NK-92 treated with Interleukin-12 subunit alpha and Interleukin-12 subunit beta, amount 100 ng/mL, for 24 hours (cell line): Measurements from ENCODE around the gene RTP4.
"Not testable (repeated sequence)": the region's sequence is repeated elsewhere in the genome, so short reads cannot be mapped to it uniquely, and the experiment has no call there.

Experiments used
- DNase-seq: peaks from one replicate; lab custom pipeline; 2025; lab: John Stamatoyannopoulos, UW

The RTP4 gene

DNA sequence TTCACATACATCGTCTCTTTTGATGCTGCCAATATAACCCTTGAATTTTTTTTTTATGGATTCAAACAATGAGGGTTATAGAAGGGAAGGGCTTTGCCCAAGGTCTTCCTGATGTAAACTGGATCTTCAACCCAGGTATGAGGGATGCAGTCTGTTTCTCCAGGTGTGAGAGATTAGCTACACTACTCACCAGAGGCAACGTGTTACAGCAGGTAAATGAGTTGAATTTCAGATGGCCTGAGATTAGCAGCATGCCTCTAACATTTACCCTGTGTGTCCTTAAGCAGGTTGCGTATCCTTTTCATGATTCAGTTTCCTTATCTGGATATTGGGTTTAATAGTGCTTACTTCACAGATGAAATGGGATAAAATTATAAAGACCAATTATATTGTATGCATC is 1.9 kb downstream of the RTP4 start:
- DNase-seq, result no peak

DNA sequence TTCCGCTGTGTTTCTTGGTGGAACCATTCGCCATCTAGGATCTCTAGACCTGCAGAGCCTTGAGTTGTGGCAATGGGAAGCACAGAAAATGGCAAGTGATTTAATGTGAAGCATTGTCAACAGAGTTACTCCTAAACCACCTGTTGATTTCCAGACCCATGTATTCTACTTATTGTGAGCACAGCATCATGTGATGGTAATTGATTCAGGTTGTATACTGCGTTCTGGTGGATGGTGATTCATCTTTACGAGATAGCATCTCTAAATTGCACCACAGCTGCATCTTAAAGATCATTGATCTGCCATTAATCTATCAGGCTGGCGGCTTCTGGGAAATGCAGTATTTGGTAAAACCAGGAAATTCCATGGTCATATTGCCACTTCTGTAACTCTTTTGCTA is 7.4 kb downstream of the RTP4 start:
- no peak for DNase-seq

DNA sequence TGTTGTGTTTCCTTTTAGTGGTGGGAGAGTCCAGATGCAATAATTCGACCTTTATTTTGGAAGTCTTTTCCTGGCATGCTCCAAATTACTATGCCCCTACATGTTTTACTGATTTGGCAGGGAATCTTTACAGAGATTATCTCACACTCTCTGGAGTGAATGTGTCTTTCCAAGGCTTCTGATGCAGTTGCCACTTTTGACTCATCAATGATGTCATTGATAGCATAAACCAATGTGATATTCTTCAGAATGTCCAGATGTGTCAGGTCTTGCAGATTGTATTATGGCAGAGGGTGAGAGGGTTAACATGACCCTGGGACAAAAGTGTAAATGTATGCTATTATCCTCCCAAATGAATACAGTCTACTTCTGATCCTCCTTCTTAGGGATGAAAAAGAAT is 9.7 kb downstream of the RTP4 start:
- no peak for DNase-seq

DNA sequence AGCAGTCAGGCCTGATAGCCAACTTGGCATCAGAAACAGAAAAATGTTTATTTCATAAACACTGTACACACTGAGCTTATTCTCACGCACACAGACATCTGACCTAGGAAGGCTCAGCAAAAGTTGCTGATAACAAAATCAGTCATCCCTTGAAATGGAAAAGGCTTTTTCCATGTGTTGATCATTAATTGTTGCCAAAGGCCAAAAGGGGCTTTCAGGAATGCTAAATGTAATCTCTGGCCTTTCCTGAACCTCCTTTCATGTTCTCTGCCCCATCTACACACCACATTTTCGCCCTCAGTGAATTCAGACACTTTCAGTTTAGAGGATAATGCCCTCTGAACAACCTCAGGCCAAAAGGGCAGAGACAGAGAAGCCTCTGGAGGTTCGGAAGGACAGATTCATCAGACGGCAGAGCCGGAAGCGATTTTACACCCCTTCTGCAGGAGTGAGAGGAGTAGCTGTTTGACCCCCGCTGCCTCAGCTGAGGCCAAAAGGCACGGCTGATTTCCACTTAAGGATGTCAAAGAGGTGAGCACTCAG is 14.5 kb downstream of the RTP4 start:
- no peak for DNase-seq

DNA sequence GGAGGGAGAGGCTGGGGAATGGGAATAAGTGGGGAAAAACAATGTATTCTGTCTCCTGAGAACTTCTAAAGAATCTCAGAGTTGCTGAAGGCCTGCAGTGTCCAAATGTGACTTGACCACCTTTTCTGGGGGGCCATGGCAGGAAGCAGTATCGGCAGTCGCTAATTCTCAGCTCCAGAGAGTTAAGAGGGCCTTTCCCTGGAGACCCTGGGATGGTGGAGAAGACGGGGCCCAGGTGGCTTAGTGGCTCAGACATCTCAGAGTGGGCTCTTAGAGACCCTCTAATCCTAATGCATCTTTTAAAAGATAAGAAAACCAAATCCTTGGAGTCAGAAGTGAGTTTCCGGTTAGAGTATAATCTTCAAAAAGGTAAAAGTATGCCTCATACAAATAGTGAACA is 15.1 kb downstream of the RTP4 start:
- no peak for DNase-seq

DNA sequence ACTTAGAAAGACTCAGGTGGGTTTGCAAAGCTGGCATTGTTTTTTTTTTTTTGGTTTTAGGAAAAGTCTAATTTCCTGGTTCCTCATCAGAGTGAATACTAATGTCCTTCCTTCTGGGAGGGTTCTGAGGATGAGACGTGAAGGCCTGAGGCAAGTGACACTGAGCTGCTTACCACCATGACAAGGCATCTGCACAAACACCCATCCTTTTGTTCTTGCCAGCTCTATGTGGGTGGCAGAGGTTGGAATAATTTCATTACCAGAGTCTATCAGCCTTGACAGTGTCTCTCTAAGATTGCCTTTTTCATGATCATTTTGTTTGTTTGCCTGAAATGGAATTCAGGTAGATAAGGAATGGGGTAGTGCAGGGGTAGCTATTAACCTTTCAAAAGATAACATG is 17.1 kb downstream of the RTP4 start:
- no peak for DNase-seq

DNA sequence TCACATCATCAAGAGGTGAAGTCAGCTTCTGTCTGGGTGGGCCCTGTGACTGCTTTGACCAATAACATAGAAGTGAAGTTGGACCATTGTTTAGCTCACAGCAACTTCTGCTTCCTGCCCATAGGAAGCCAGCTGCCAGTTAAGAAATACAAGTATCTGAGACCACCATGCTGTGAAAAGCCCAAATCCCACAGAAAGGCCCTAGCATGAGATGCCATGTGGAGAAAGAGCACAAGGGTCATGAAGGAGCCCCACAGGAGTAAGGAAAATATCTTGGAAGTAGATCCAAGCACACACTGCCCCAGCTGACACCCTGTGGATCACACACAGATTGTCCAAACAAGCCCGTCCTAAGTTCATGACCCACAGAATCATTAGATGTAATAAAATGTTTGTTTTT is 28.5 kb downstream of the RTP4 start:
- DNase-seq, result no peak

DNA sequence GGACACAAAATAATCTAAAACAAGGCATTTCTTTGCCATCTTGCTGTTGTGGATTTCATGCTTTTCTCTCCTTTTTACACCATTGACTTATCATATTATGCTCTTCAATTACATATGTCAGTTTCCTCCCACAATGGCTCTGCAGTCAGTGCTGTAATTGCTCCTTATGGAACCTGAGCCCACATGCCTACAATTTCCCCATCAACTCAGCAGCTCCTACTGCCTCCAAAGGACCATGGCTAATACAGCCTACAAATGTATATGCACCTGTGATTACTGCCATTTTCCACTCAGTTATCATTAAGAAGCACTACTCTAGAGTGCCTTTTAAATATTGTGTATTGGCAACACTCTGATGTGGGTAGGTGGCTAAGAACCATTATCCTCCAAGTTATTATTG is 30.8 kb downstream of the RTP4 start:
- no peak for DNase-seq

DNA sequence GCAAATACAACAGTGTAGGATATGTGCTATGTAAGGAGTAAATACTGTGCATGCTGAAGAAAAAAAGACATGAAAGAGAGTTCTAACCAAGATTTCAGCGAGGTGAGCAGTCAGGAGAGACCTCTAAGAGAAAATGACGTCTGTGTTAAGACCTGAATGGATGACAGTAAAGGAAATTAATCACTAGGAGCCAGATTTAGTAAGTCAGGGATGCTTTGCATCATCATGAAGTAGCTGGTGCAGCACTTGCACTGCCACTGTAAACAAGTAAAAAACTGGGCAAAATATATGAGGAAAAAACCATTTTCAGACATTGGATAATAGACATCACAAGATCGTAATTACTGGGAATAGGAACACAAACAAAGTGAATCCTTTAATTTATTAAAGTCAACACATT is 32.6 kb downstream of the RTP4 start:
- no peak for DNase-seq

DNA sequence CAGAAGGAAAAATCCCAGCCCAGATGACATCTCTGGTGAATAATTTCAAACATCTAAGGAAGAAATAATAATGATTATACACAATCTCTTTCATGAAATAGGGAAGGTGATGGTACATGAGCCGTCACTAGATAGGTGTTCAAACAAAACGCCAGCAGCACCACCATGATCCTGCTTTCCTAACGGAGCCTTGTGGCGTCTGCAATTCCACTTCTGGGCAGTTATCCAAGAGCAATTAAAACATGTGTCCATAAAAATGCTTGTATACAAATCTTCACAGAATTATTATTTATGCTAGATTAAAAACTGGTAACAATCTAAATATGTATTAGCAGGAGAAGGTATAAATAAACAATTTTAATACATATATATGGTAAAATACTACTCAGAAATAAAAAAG is 33.7 kb downstream of the RTP4 start:
- DNase-seq, result no peak

DNA sequence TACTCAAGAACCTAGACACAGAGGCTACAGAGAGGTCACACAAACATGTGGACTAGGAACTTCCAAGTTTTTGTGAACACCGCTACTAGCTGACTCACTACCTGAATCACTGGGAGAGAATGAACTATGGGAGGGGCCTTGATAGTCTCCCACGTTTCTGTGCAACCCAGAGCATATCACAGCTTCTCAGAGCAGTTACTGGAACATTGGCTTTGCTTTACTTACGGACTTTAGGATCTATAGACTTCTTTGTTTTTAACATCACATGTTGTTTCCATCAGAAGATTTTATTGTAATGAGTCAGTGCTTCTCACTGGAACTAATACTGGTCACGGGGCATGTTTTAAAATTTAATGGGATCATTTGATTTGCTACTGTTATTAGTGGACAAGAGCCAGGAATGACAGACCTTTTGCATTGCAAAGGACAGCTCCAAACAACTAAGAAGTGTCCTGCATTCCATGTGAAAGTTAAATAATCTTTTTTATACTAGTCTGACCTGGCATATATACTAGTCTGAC is 35.6 kb downstream of the RTP4 start:
- DNase-seq, result no peak

DNA sequence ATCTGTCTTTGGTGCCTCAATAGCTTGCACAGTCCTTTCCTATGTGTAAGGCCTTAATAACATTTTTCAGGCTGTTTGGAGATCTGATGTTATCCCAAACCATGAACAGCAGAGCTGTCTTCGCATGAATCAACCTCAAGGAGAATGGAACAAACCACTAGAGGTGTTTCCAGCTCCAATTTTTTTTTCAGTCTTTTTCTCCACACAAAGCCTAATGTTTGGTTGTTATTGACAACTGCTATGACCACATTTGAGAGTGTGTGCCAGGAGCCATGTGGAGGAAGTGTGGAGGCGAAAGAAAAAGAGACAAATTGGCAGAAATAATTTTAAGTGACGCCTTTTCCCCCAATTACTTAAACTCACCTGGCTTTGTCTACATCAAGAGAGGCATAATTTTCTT is 38.7 kb downstream of the RTP4 start:
- no peak for DNase-seq

DNA sequence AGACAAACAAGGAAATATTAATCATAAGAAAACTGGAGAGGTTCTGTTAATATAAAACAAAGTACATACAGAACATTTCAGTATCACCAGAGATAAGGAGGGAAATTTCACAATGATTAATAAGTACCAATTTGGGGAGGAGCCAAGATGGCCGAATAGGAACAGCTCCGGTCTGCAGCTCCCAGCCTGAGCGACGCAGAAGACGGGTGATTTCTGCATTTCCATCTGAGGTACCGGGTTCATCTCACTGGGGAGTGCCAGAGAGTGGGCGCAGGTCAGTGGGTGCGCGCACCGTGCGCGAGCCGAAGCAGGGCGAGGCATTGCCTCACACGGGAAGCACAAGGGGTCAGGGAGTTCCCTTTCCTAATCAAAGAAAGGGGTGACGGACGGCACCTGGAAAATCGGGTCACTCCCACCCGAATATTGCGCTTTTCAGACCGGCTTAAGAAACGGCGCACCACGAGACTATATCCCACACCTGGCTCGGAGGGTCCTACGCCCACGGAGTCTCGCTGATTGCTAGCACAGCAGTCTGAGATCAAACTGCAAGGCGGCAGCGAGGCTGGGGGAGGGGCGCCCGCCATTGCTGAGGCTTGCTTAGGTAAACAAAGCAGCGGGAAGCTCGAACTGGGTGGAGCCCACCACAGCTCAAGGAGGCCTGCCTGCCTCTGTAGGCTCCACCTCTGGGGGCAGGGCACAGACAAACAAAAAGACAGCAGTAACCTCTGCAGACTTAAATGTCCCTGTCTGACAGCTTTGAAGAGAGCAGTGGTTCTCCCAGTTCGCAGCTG is 44.0 kb downstream of the RTP4 start:
- not testable (repeated sequence) for DNase-seq
